Mesothelial cell of epicardium (in vitro differentiated cells): Measurements from ENCODE around the gene KIAA0825. TPM values are rescaled to one million over a fixed set of nuclear protein-coding genes. Genes with fewer than 3 reads are reported as not detected.

Experiments used
- DNase-seq, 2 experiments: peaks; one replicate each; pipeline ENCODE4 v3.0.0; 2021; ENCODE audit warnings: low spot score in 2 of 2; ENCODE audit not compliant: unreplicated experiment in 2 of 2
- H3K27ac Mint-ChIP-seq: 2 replicates; pipeline ENCODE4 v1.8.0; 2021; ENCODE audit warnings: mixed read lengths
- H3K27me3 Mint-ChIP-seq: 2 replicates; pipeline ENCODE4 v1.8.0; 2021; ENCODE audit warnings: low read depth, mixed read lengths
- H3K36me3 Mint-ChIP-seq: 2 replicates; pipeline ENCODE4 v1.8.0; 2021; ENCODE audit warnings: mixed read lengths
- H3K4me1 Mint-ChIP-seq: 2 replicates; pipeline ENCODE4 v1.8.0; 2021; ENCODE audit warnings: mixed read lengths
- H3K4me3 Mint-ChIP-seq: 2 replicates; pipeline ENCODE4 v1.8.0; 2021; ENCODE audit warnings: mild to moderate bottlenecking, moderate library complexity, mixed read lengths
- H3K9me3 Mint-ChIP-seq: 2 replicates; pipeline ENCODE4 v1.8.0; 2021; ENCODE audit warnings: mixed read lengths
- CTCF ChIP-seq: fragments of 200-600 bp; sonication (generic); IDR thresholded peaks from one replicate; pipeline ENCODE4 v1.5.0; 2021; ENCODE audit warnings: antibody characterized with exemption; ENCODE audit not compliant: unreplicated experiment
- total RNA-seq: library from RNA; stranded (reverse); gene quantifications from 3 replicates; pipeline ENCODE4 v1.2.1, GENCODE V29; 2021

KIAA0825 gene
- total RNA-seq, 1 donor from 2014 or later, result 5.4 TPM

- no peaks in the 10 kb centered on the region for H3K27me3 Mint-ChIP-seq
- DNase-seq, result no peak
- peaks cover 17% of the 10 kb centered on the region for H3K36me3 Mint-ChIP-seq
- H3K4me1 Mint-ChIP-seq, result no peaks in the 10 kb centered on the region
- H3K4me3 Mint-ChIP-seq, result no peak overlapping the region
- peaks cover 12% of the 10 kb centered on the region for H3K9me3 Mint-ChIP-seq
- no peak for TF ChIP-seq CTCF
- no peak overlapping the region for H3K27ac Mint-ChIP-seq
These were observed 31.5 kb upstream of the KIAA0825 start for GRCh38 chr5:94649874-94650273.

- DNase-seq, result no peak
- Mint-ChIP-seq H3K36me3 (peaks cover 11% of the 10 kb centered on the region), H3K27ac (no peak overlapping the region), H3K27me3 (no peaks in the 10 kb centered on the region), H3K4me1 (no peaks in the 10 kb centered on the region), H3K4me3 (no peak overlapping the region), H3K9me3 (peaks cover 2% of the 10 kb centered on the region)
- TF ChIP-seq CTCF, result no peak
These were observed 28.4 kb upstream of the KIAA0825 start for GRCh38 chr5:94646758-94647157.

GRCh38 chr5:94645053-94645452, 26.6 kb upstream of the KIAA0825 start:
- no peak for DNase-seq
- no peaks in the 10 kb centered on the region for H3K27me3 Mint-ChIP-seq
- no peaks in the 10 kb centered on the region for H3K4me1 Mint-ChIP-seq
- no peak for TF ChIP-seq CTCF
- peaks cover 25% of the 10 kb centered on the region for H3K36me3 Mint-ChIP-seq
- H3K4me3 Mint-ChIP-seq, result no peak overlapping the region
- peaks cover 17% of the 10 kb centered on the region for H3K9me3 Mint-ChIP-seq
- H3K27ac Mint-ChIP-seq, result no peak overlapping the region

- no peak for DNase-seq
- H3K9me3 Mint-ChIP-seq, result peaks cover 44% of the 10 kb centered on the region
- H3K4me3 Mint-ChIP-seq, result no peak overlapping the region
- TF ChIP-seq CTCF, result no peak
- no peaks in the 10 kb centered on the region for H3K4me1 Mint-ChIP-seq
- H3K36me3 Mint-ChIP-seq, result peaks cover 62% of the 10 kb centered on the region
- H3K27ac Mint-ChIP-seq, result no peak overlapping the region
- no peaks in the 10 kb centered on the region for H3K27me3 Mint-ChIP-seq
These were observed 21.8 kb upstream of the KIAA0825 start for GRCh38 chr5:94640176-94640575.

- H3K27me3 Mint-ChIP-seq, result no peaks in the 10 kb centered on the region
- no peak for DNase-seq
- H3K4me3 Mint-ChIP-seq, result no peak overlapping the region
- peaks cover 51% of the 10 kb centered on the region for H3K36me3 Mint-ChIP-seq
- H3K9me3 Mint-ChIP-seq, result peaks cover 35% of the 10 kb centered on the region
- H3K4me1 Mint-ChIP-seq, result no peaks in the 10 kb centered on the region
- TF ChIP-seq CTCF, result no peak
- H3K27ac Mint-ChIP-seq, result no peak overlapping the region
These were observed 13.6 kb upstream of the KIAA0825 start for GRCh38 chr5:94632024-94632423.

- no peak for DNase-seq
- TF ChIP-seq CTCF, result no peak
- Mint-ChIP-seq H3K4me1 (peaks cover 3% of the 10 kb centered on the region), H3K27ac (no peak overlapping the region), H3K4me3 (no peak overlapping the region), H3K9me3 (peaks cover 11% of the 10 kb centered on the region), H3K36me3 (peaks cover 23% of the 10 kb centered on the region), H3K27me3 (no peaks in the 10 kb centered on the region)
These were observed 8.8 kb upstream of the KIAA0825 start for GRCh38 chr5:94627191-94627590.
